ENCODE results near the gene HIKESHI.
"Not testable (repeated sequence)": the region's sequence is repeated elsewhere in the genome, so short reads cannot be mapped to it uniquely, and the experiment has no call there.

The HIKESHI gene

DNA sequence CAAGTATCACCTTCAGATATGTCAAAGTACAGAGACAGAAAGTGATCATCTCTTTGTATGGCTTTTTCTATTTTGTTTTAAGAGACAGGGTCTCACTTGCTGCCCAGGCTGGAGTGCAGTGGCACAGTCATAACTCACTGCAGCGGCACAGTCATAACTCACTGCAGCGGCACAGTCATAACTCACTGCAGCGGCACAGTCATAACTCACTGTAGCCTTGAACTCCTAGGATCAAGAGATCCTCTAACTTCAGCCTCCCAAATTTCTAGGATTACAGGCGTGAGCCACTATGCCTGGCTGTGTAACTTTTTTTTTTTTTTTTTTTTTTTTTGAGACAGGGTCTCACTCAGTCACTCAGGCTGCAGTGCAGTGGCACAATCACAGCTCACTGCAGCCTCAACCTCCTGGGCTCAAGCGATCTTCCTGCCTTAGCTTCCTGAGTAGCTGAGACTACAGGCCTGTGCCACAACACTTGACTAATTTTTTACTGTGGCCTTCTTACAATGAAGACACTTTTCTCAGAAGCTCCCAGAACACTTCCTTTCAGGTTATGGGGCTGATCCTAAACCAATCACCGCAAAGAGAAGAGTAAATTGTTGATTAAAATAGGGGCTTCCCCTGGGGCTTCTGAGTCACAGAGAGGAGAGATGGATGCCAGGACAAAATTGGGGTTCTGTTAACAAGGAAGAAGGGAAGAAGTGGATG, 9.0 kb upstream of the HIKESHI start:
- no peak for DNase-seq (ENCODE audit: low spot score)

DNA sequence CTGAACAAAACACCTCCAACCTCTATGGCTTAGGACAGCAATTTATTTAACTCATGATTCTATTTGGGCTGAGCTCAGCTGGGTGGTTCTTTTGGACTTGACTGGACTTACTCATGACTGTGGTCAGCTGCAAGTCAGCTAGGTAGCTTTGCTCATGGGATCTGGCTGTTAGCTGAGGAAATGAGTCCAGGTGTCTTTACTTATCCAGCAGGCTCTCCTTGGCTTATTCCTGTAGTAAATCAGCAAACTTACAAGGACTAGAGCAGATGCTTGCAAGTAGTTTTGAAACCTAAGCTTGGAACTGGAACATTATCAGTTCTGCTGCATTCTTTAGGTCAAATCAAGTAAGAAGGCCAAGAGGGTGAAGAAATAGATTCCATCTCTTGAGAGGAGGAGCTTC, 8.0 kb upstream of the HIKESHI start:
- DNase-seq (ENCODE audit: low spot score): no peak

- DNase-seq (ENCODE audit: low spot score): no peak
These were observed 323 bp upstream of the HIKESHI start for GRCh38 chr11:86301742-86302091.

- no peak for DNase-seq (ENCODE audit: low spot score)
These were observed 1.2 kb downstream of the HIKESHI start for GRCh38 chr11:86303257-86303656.

DNA sequence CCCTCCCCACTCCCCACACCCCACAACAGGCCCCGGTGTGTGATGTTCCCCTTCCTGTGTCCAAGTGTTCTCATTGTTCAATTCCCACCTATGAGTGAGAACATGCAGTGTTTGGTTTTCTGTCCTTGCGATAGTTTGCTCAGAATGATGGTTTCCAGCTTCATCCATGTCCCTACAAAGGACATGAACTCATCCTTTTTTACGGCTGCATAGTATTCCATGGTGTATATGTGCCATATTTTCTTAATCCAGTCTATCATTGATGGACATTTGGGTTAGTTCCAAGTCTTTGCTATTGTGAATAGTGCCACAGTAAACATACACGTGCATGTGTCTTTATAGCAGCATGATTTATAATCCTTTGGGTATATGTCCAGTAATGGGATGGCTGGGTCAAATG, 6.7 kb downstream of the HIKESHI start:
- DNase-seq (ENCODE audit: low spot score): not testable (repeated sequence)

DNA sequence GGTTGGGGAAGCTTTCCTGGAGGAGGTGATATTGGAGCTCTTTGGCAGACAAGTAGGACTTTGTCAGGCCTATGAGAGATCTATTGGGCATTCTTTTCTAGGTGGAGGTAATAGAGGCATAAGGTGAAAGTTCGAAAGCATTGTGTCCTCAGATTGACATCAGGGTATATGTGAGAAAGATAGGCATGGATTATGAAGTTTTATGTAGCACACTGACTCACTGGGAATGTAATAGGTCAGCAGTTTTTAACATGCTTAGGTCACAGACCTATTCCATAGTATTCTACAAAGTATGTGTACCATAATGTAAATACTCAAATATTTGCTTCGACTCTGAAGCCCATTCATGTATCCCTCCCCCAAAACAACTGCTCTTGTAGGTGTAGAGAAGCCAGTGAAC, 11.8 kb downstream of the HIKESHI start:
- no peak for DNase-seq (ENCODE audit: low spot score)

- DNase-seq (ENCODE audit: low spot score): no peak
These were observed 12.6 kb downstream of the HIKESHI start for GRCh38 chr11:86314636-86315035.

- DNase-seq (ENCODE audit: low spot score): no peak
These were observed 33.2 kb downstream of the HIKESHI start for GRCh38 chr11:86335131-86335767.

GRCh38 chr11:86337227-86337626, 35.2 kb downstream of the HIKESHI start:
- DNase-seq (ENCODE audit: low spot score): no peak

DNA sequence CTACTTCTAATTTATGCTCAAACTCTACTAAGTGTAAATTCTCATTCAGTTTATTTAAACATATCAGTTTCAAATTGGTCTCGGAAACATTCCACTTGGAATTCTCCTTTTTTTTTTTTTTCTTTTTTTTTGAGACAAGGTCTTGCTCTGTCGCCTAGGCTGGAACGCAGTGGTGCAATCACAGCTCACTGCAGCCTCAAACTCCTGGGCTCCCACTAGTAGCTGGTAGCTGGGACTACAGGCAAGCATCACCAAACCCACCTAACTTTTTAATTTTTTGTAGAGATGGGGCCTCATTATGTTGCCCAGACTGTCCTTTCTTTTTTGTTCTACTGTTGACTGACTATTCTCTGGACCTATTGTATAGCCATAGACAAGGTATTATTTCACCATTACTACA, 39.3 kb downstream of the HIKESHI start:
- no peak for DNase-seq (ENCODE audit: low spot score)

- DNase-seq (ENCODE audit: low spot score): no peak
These were observed 44.5 kb downstream of the HIKESHI start for GRCh38 chr11:86346513-86346912.

DNA sequence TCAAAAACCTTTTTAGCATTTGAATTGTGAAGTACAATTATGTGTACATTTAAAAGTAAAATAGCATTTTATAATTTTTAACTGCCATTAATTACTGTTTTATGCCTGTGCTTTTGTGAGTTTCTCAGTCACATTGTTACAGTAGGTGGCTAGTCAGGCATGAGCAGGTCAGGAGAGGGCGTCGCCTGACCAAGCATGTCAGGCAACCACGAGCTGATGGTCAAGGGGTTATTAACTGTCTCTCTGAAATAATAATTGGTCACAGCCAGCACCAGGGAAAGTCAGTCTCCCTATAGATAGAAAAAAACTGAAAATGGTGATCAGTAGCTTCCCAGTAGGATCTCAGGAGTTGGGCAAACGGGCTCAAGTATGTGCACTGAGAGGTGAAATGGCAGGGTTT, 53.2 kb downstream of the HIKESHI start:
- no peak for DNase-seq (ENCODE audit: low spot score)

DNA sequence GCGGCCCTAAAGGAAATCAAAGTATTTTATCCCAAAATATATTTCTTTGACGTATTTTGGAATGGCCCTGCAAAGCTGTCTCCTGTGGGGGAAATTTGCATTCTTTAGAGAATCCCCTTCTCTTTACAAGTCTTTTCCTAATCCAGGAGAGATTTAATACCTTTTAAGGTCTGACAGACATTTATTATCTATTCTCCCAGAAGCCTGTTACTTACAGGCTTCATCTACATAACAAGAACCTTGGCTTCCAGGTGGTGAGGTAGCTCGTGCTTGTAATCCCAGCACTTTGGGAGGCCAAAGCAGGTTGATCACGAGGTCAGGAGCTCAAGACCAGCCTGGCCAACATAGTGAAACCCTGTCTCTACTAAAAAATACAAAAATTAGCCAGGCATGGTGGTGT, 55.4 kb downstream of the HIKESHI start:
- DNase-seq (ENCODE audit: low spot score): not testable (repeated sequence)

- no peak for DNase-seq (ENCODE audit: low spot score)
These were observed 56.7 kb downstream of the HIKESHI start for GRCh38 chr11:86358720-86359119.

- no peak for DNase-seq (ENCODE audit: low spot score)
These were observed 58.8 kb downstream of the HIKESHI start for GRCh38 chr11:86360775-86361395.

DNA sequence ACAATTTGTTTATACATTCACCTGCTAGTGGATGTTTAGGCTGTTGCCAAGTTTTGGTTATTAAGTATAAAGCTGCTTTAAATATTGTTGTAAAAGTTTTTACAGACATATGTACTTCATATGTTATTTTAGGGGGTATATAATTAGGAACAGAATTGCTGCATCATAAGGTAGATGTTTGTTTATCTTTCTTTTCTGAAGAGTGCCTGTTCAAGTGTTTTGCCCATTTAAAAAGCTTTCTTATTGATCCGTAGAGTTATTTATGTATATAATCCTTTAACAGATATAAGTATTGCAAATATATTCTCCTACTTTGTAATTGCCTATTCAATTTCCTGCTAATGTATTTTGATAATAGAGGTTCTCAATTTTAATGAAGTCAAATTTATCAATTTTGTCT, 61.4 kb downstream of the HIKESHI start:
- no peak for DNase-seq (ENCODE audit: low spot score)

GRCh38 chr11:86365546-86365945, 63.5 kb downstream of the HIKESHI start:
- DNase-seq (ENCODE audit: low spot score): no peak

DNA sequence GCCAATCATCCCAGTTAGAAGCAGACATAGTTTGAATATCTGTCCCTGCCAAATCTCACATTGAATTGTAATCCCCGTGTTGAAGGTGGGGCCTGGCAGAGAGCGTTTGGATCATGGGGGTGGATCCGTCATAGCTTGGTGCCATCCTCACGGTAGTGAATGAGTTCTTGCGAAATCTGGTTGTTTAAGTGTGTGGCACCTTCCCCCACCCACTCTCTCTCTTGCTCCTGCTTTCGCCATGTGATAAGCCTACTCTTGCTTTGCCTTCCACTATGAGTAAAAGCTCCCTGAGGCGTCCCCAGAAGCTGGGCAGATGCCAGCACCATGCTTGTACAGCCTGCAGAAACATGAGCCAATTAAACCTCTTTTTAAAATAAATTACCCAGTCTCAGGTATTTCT, 67.6 kb downstream of the HIKESHI start:
- no peak for DNase-seq (ENCODE audit: low spot score)

DNA sequence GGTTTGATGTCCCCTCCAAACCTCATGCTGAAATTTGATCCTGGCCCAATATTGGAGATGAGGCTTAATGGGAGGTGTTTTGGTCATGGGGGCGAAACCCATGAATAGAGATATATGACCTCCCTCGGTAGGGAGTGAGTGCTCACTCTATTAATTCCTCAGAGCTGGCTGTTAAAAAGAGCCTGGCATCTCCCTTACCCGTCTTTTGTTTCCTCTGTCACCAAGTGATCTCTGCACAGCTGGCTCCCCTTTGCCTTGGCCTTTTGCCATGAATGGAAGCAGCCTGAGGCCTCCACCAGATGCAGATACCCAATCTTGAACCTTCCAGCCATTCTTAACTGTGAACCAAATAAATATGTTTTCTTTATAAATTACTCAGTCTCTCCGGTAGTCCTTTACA, 68.1 kb downstream of the HIKESHI start:
- DNase-seq (ENCODE audit: low spot score): no peak

DNA sequence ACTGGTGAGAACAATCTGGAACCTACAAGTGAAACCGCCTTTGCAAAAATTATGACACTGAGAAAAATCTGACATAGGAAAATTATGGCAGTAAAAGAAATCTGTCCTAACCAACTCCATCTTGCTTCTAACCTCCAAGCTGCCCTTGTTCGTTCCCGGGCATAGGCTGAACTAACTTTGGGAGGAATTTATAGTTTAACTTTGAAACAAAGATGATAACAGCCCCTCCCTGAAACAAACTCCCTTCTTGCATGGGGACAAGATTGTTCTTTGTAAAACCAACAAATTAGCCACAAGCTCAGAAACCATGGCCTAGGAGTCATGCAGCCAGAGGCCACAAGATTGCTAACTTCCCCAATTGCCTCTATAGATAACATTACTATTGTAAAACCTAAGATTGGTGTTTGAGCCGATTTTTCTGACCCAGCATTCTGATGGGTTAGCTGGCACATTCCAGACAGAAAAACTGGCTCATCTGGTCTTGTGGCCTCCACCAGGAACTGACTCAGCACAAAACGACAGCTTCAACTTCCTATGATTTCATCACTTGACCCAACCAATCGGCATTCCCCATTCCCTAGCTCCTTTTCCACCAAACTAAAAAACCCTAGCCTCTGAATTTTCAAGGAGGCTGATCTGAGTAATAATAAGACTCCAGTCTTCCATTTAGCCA, 69.0 kb downstream of the HIKESHI start:
- no peak for DNase-seq (ENCODE audit: low spot score)

DNA sequence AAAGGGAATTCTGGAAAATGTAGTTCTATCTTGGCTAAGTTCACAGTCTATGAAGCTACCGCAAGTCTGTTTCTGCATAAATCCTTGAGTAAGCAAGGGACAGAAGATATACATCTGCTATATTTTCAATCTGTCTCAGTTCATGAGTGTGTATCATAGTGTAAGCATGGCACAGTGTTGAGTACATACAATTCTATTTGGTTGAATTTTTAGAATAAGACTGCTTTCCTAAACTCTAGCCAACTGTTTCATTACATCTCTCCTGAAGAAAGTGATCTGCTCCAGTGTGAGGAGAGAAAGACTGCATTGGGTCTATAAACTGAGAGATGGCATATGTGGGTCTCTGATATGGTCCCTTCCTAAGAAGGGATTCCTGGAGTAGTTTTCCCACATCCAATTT, 70.0 kb downstream of the HIKESHI start:
- no peak for DNase-seq (ENCODE audit: low spot score)

- DNase-seq (ENCODE audit: low spot score): no peak
These were observed 70.5 kb downstream of the HIKESHI start for GRCh38 chr11:86372586-86372985.

GRCh38 chr11:86374069-86374468, 72.0 kb downstream of the HIKESHI start:
- no peak for DNase-seq (ENCODE audit: low spot score)
